ENCODE data around the gene GPRC5D.

The GPRC5D gene

GRCh38 chr12:12916135-12916944, 35.6 kb downstream of the GPRC5D start:
- Histone ChIP-seq H3K4me3 (no peak overlapping the region), H3K27ac (peak overlapping the region in 6 of 21 experiments; percentile 15 to 34 (median 24))

- H3K4me3 ChIP-seq = no peak overlapping the region
- peak overlapping the region in 1 of 21 experiments; percentile 15 for H3K27ac ChIP-seq
Measured at GRCh38 chr12:12915656-12916055, 36.3 kb downstream of the GPRC5D start.

GRCh38 chr12:12912711-12913110, 39.3 kb downstream of the GPRC5D start:
- no peak overlapping the region for H3K4me3 ChIP-seq
- peak overlapping the region in 1 of 21 experiments; percentile 22 for H3K27ac ChIP-seq

GRCh38 chr12:12909995-12910420, 42.0 kb downstream of the GPRC5D start:
- peak overlapping the region in 1 of 21 experiments; percentile 1 for H3K27ac ChIP-seq
- no peak overlapping the region for H3K4me3 ChIP-seq

- Histone ChIP-seq H3K4me3 (no peak overlapping the region), H3K27ac (no peak overlapping the region)
Measured at GRCh38 chr12:12909228-12909994, 42.6 kb downstream of the GPRC5D start.

- Histone ChIP-seq H3K27ac (no peak overlapping the region), H3K4me3 (no peak overlapping the region)
Measured at GRCh38 chr12:12908711-12909110, 43.3 kb downstream of the GPRC5D start.

GRCh38 chr12:12908252-12908651, 43.7 kb downstream of the GPRC5D start:
- Histone ChIP-seq H3K27ac (no peak overlapping the region), H3K4me3 (no peak overlapping the region)

GRCh38 chr12:12907552-12907951, 44.4 kb downstream of the GPRC5D start:
- Histone ChIP-seq H3K4me3 (no peak overlapping the region), H3K27ac (no peak overlapping the region)

- H3K4me3 ChIP-seq = no peak overlapping the region
- H3K27ac ChIP-seq = no peak overlapping the region
Measured at GRCh38 chr12:12903642-12904609, 48.0 kb downstream of the GPRC5D start.

- peak overlapping the region in 12 of 21 experiments; percentile 5 to 79 (median 52) for H3K27ac ChIP-seq
Measured at GRCh38 chr12:12902036-12902435, 49.9 kb downstream of the GPRC5D start.

GRCh38 chr12:12901158-12901791, 50.7 kb downstream of the GPRC5D start:
- peak overlapping the region in 10 of 21 experiments; percentile 16 to 80 (median 64) for H3K27ac ChIP-seq
- no peak overlapping the region for H3K4me3 ChIP-seq

More at GRCh38 chr12:12902036-12902435, 49.9 kb downstream of the GPRC5D start:
- H3K4me3 ChIP-seq = no peak overlapping the region

GRCh38 chr12:12900786-12901157, 51.2 kb downstream of the GPRC5D start:
- H3K27ac ChIP-seq = peak overlapping the region in 7 of 21 experiments; percentile 42 to 80 (median 71)
- no peak overlapping the region for H3K4me3 ChIP-seq

- H3K27ac ChIP-seq = peak overlapping the region in 9 of 21 experiments; percentile 8 to 77 (median 45)
- H3K4me3 ChIP-seq = no peak overlapping the region
Measured at GRCh38 chr12:12899530-12900380, 52.2 kb downstream of the GPRC5D start.

- H3K4me3 ChIP-seq = no peak overlapping the region
Measured at GRCh38 chr12:12898911-12899511, 53.0 kb downstream of the GPRC5D start.

GRCh38 chr12:12898136-12898717, 53.7 kb downstream of the GPRC5D start:
- Histone ChIP-seq H3K27ac (no peak overlapping the region), H3K4me3 (no peak overlapping the region)

More at GRCh38 chr12:12898911-12899511, 53.0 kb downstream of the GPRC5D start:
- H3K27ac ChIP-seq = peak overlapping the region in 4 of 21 experiments; percentile 44 to 66 (median 57)

GRCh38 chr12:12897302-12897701, 54.7 kb downstream of the GPRC5D start:
- Histone ChIP-seq H3K4me3 (no peak overlapping the region), H3K27ac (no peak overlapping the region)

GRCh38 chr12:12896260-12896659, 55.7 kb downstream of the GPRC5D start:
- H3K27ac ChIP-seq = no peak overlapping the region

More at GRCh38 chr12:12896260-12896659, 55.7 kb downstream of the GPRC5D start:
- no peak overlapping the region for H3K4me3 ChIP-seq
